ENCODE measurements around the gene INPP4B.

DNA sequence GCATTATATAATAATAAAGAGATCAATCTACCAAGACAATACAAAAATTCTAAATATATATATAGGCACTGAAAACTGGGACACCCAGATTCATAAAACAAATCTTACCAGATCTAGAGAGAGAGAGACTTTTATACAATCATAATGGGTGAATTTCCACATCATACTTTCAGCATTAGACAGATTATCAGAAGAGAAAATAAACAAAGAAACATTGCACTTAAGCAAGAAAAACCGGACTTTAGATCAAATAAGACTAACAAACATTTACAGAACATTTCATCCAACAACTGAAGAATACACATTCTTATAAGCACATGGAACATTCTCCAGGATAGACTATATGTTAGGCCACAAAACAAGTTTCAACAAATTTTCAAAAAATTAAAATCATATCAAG is 245.1 kb downstream of the INPP4B start:
- no peak for TF ChIP-seq CTCF (IDR thresholded peaks at IDR 0.05)
- no peak for TF ChIP-seq EZH2 (IDR thresholded peaks at IDR 0.05; ENCODE audit: borderline replicate concordance, insufficient read depth, low read depth, low read length, poor library complexity, severe bottlenecking)

All from B cell (primary cell).